SK-N-SH treated with all-trans-retinoic acid at 6 μM for 48 hours (cell line): Measurements from ENCODE around the gene PRC1.

ENCODE experiments used
- ATAC-seq: fragments of 200-7000 bp; cut with Tn5 transposase; 3 replicates; pipeline ENCODE4 v1.9.1; 2020; ENCODE audit warnings: mild to moderate bottlenecking, moderate library complexity
- ARNTL ChIP-seq: fragments of 450-650 bp; formaldehyde crosslinking; IDR thresholded peaks from 2 replicates; pipeline ENCODE4 v1.5.0; 2020; ENCODE audit warnings: low read depth, mild to moderate bottlenecking, moderate library complexity, borderline replicate concordance
- CSDC2 ChIP-seq: fragments of 250-450 bp; sonication (Bioruptor Pico); IDR thresholded peaks from 2 replicates; pipeline ENCODE4 v1.5.0; 2020; ENCODE audit warnings: mild to moderate bottlenecking, moderate library complexity
- ESRRG ChIP-seq: fragments of 250-450 bp; sonication (Bioruptor Pico); IDR thresholded peaks from 2 replicates; pipeline ENCODE4 v1.6.1; 2021; ENCODE audit warnings: mild to moderate bottlenecking
- ISL1 ChIP-seq: fragments of 250-450 bp; sonication (Bioruptor Pico); IDR thresholded peaks from 2 replicates; pipeline ENCODE4 v2.1.2; 2022; ENCODE audit warnings: mild to moderate bottlenecking, moderate library complexity
- OSR1 ChIP-seq: fragments of 250-450 bp; sonication (Bioruptor Pico); IDR thresholded peaks from 2 replicates; pipeline ENCODE4 v1.8.0; 2022; ENCODE audit warnings: moderate library complexity, mild to moderate bottlenecking, inconsistent platforms
- PPARA ChIP-seq: fragments of 250-450 bp; sonication (Bioruptor Pico); IDR thresholded peaks from 2 replicates; pipeline ENCODE4 v1.5.0; 2020; ENCODE audit warnings: mild to moderate bottlenecking, borderline replicate concordance
- RARB ChIP-seq: fragments of 250-450 bp; sonication (Bioruptor Pico); IDR thresholded peaks from 2 replicates; pipeline ENCODE4 v1.8.0; 2021; ENCODE audit warnings: mild to moderate bottlenecking, moderate library complexity
- SNAI2 ChIP-seq: fragments of 250-450 bp; sonication (Bioruptor Pico); IDR thresholded peaks from 2 replicates; pipeline ENCODE4 v1.5.0; 2020; ENCODE audit warnings: mild to moderate bottlenecking, moderate library complexity
- TCF4 ChIP-seq: fragments of 250-450 bp; sonication (Bioruptor Pico); IDR thresholded peaks from 2 replicates; pipeline ENCODE4 v1.8.0; 2021; ENCODE audit warnings: mild to moderate bottlenecking, moderate library complexity, borderline replicate concordance
- TOX ChIP-seq: fragments of 250-450 bp; sonication (Bioruptor Pico); IDR thresholded peaks from 2 replicates; pipeline ENCODE4 v1.8.0; 2021; ENCODE audit warnings: mild to moderate bottlenecking, moderate library complexity, borderline replicate concordance
- ZC3H10 ChIP-seq: fragments of 250-450 bp; sonication (Bioruptor Pico); IDR thresholded peaks from 2 replicates; pipeline ENCODE4 v1.5.1; 2021; ENCODE audit warnings: mild to moderate bottlenecking, moderate library complexity
- ZFP30 ChIP-seq: fragments of 450-650 bp; formaldehyde crosslinking; IDR thresholded peaks from 2 replicates; pipeline ENCODE4 v1.5.0; 2022; ENCODE audit warnings: mild to moderate bottlenecking, moderate library complexity
- ZNF565 ChIP-seq: fragments of 450-650 bp; formaldehyde crosslinking; conservative IDR thresholded peaks from 2 replicates; pipeline ENCODE4 v1.5.0; 2020; ENCODE audit warnings: low read depth, mild to moderate bottlenecking, moderate library complexity
- ZNF8 ChIP-seq: fragments of 450-650 bp; formaldehyde crosslinking; IDR thresholded peaks from 2 replicates; pipeline ENCODE4 v1.5.0; 2020; ENCODE audit warnings: mild to moderate bottlenecking, moderate library complexity
- TF ChIP-seq, protein P1 (sequence below): fragments of 250-450 bp; sonication (Bioruptor Pico); IDR thresholded peaks from 2 replicates; pipeline ENCODE4 v1.5.0; 2020; ENCODE audit warnings: mild to moderate bottlenecking, moderate library complexity
- TF ChIP-seq, protein P2 (sequence below): fragments of 250-450 bp; sonication (Bioruptor Pico); IDR thresholded peaks from 2 replicates; pipeline ENCODE4 v1.5.1; 2021; ENCODE audit warnings: mild to moderate bottlenecking, moderate library complexity
- TF ChIP-seq, protein P3 (sequence below): fragments of 250-450 bp; sonication (Bioruptor Pico); IDR thresholded peaks from 2 replicates; pipeline ENCODE4 v1.5.1; 2020; ENCODE audit warnings: low read depth, mild to moderate bottlenecking, moderate library complexity
- TF ChIP-seq, protein P4 (sequence below): fragments of 250-450 bp; sonication (Bioruptor Pico); IDR thresholded peaks from 2 replicates; pipeline ENCODE4 v1.8.0; 2021; ENCODE audit warnings: low read depth, mild to moderate bottlenecking, moderate library complexity, borderline replicate concordance
- TF ChIP-seq, protein P5 (sequence below): fragments of 250-450 bp; sonication (Bioruptor Pico); IDR thresholded peaks from 2 replicates; pipeline ENCODE4 v1.8.0; 2020; ENCODE audit warnings: mild to moderate bottlenecking, moderate library complexity, borderline replicate concordance

PRC1 gene

DNA sequence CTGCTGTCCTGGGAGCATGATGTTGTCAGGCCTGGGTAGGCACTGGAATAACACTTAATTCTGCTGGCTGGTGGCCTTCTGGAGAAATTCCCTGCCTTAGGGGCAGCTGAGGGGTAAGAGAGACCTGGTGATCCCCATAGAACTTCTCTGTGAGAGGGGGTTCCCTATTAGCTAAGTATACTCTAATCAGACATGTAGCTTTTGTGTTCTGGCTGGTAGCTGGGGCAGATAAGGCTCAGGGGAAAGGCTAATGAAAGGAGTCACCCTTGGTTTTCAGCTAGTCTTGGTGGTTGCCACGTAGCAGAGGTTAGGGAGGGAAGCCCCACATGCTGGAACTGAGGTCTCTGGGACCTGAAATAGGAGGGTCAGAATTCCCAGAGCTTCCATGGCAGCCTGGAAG, 61.0 kb downstream of the PRC1 start (continued):
- TF ChIP-seq, protein P1, sequence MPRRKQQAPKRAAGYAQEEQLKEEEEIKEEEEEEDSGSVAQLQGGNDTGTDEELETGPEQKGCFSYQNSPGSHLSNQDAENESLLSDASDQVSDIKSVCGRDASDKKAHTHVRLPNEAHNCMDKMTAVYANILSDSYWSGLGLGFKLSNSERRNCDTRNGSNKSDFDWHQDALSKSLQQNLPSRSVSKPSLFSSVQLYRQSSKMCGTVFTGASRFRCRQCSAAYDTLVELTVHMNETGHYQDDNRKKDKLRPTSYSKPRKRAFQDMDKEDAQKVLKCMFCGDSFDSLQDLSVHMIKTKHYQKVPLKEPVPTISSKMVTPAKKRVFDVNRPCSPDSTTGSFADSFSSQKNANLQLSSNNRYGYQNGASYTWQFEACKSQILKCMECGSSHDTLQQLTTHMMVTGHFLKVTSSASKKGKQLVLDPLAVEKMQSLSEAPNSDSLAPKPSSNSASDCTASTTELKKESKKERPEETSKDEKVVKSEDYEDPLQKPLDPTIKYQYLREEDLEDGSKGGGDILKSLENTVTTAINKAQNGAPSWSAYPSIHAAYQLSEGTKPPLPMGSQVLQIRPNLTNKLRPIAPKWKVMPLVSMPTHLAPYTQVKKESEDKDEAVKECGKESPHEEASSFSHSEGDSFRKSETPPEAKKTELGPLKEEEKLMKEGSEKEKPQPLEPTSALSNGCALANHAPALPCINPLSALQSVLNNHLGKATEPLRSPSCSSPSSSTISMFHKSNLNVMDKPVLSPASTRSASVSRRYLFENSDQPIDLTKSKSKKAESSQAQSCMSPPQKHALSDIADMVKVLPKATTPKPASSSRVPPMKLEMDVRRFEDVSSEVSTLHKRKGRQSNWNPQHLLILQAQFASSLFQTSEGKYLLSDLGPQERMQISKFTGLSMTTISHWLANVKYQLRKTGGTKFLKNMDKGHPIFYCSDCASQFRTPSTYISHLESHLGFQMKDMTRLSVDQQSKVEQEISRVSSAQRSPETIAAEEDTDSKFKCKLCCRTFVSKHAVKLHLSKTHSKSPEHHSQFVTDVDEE (CRISPR knock-in tag): no peak
- TF ChIP-seq PPARA (CRISPR knock-in tag) (no peak), ZNF8 (CRISPR knock-in tag) (no peak), RARB (no peak), ZFP30 (CRISPR knock-in tag) (no peak), OSR1 (CRISPR knock-in tag) (no peak), ISL1 (no peak), SNAI2 (CRISPR knock-in tag) (no peak)
- TF ChIP-seq, protein P2, sequence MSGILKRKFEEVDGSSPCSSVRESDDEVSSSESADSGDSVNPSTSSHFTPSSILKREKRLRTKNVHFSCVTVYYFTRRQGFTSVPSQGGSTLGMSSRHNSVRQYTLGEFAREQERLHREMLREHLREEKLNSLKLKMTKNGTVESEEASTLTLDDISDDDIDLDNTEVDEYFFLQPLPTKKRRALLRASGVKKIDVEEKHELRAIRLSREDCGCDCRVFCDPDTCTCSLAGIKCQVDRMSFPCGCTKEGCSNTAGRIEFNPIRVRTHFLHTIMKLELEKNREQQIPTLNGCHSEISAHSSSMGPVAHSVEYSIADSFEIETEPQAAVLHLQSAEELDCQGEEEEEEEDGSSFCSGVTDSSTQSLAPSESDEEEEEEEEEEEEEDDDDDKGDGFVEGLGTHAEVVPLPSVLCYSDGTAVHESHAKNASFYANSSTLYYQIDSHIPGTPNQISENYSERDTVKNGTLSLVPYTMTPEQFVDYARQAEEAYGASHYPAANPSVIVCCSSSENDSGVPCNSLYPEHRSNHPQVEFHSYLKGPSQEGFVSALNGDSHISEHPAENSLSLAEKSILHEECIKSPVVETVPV: no peak

DNA sequence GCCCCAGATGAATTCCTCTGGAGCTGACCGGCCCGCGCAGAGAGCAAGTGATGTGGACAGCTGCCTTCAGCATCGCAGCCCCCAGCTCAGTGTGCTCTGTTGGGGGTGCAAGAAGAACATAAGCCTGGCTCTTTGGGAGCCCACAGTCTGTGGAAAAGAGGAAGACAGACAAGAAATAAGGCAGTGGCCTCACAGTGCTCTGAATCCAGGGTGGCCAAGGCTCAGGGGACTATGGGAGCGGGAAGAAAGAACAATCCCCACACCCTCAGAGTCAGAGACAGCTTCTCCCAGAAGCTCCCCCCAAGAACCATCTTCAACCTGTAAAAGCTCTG, 61.7 kb downstream of the PRC1 start:
- ATAC-seq: no peak
- no peak for TF ChIP-seq CSDC2
- no peak for TF ChIP-seq TOX (CRISPR knock-in tag)
- TF ChIP-seq, protein P3, sequence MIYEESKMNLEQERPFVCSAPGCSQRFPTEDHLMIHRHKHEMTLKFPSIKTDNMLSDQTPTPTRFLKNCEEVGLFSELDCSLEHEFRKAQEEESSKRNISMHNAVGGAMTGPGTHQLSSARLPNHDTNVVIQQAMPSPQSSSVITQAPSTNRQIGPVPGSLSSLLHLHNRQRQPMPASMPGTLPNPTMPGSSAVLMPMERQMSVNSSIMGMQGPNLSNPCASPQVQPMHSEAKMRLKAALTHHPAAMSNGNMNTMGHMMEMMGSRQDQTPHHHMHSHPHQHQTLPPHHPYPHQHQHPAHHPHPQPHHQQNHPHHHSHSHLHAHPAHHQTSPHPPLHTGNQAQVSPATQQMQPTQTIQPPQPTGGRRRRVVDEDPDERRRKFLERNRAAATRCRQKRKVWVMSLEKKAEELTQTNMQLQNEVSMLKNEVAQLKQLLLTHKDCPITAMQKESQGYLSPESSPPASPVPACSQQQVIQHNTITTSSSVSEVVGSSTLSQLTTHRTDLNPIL (CRISPR knock-in tag): no peak
- TF ChIP-seq RARB: no peak
- TF ChIP-seq ZNF8 (CRISPR knock-in tag): no peak
- TF ChIP-seq, protein P1 (CRISPR knock-in tag): no peak
- no peak for TF ChIP-seq ZNF565 (CRISPR knock-in tag)
- TF ChIP-seq, protein P4, sequence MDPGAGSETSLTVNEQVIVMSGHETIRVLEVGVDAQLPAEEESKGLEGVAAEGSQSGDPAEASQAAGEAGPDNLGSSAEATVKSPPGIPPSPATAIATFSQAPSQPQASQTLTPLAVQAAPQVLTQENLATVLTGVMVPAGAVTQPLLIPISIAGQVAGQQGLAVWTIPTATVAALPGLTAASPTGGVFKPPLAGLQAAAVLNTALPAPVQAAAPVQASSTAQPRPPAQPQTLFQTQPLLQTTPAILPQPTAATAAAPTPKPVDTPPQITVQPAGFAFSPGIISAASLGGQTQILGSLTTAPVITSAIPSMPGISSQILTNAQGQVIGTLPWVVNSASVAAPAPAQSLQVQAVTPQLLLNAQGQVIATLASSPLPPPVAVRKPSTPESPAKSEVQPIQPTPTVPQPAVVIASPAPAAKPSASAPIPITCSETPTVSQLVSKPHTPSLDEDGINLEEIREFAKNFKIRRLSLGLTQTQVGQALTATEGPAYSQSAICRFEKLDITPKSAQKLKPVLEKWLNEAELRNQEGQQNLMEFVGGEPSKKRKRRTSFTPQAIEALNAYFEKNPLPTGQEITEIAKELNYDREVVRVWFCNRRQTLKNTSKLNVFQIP (CRISPR knock-in tag): no peak
- TF ChIP-seq ESRRG (CRISPR knock-in tag): no peak
- TF ChIP-seq TCF4 (CRISPR knock-in tag): no peak
- TF ChIP-seq ARNTL (CRISPR knock-in tag): no peak
- TF ChIP-seq, protein P5, sequence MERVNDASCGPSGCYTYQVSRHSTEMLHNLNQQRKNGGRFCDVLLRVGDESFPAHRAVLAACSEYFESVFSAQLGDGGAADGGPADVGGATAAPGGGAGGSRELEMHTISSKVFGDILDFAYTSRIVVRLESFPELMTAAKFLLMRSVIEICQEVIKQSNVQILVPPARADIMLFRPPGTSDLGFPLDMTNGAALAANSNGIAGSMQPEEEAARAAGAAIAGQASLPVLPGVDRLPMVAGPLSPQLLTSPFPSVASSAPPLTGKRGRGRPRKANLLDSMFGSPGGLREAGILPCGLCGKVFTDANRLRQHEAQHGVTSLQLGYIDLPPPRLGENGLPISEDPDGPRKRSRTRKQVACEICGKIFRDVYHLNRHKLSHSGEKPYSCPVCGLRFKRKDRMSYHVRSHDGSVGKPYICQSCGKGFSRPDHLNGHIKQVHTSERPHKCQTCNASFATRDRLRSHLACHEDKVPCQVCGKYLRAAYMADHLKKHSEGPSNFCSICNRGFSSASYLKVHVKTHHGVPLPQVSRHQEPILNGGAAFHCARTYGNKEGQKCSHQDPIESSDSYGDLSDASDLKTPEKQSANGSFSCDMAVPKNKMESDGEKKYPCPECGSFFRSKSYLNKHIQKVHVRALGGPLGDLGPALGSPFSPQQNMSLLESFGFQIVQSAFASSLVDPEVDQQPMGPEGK (CRISPR knock-in tag): no peak
- TF ChIP-seq ZC3H10: no peak
- no peak for TF ChIP-seq ISL1
- TF ChIP-seq PPARA (CRISPR knock-in tag): no peak
